H9 (cell line): Measurements from ENCODE around the gene ADAMTSL2. TPM values are rescaled to one million over a fixed set of nuclear protein-coding genes. Genes with fewer than 3 reads are reported as not detected.

Source experiments
- DNase-seq: peaks from one replicate; pipeline ENCODE4 v3.0.0-alpha.2; 2017
- H2AFZ ChIP-seq: one replicate; pipeline ENCODE4 v1.6.1; 2013; ENCODE audit warnings: mild to moderate bottlenecking, low read length, control low read depth, moderate library complexity
- H2AK5ac ChIP-seq: 2 replicates; pipeline ENCODE4 v1.6.1; 2013; ENCODE audit warnings: low read length, control low read depth, mixed read lengths; ENCODE audit not compliant: insufficient read length
- H2BK120ac ChIP-seq: one replicate; pipeline ENCODE4 v1.6.1; 2013; ENCODE audit warnings: low read depth, mild to moderate bottlenecking, low read length, control low read depth, inconsistent platforms; ENCODE audit not compliant: poor library complexity, severe bottlenecking
- H2BK12ac ChIP-seq: 2 replicates; pipeline ENCODE4 v1.6.1; 2013; ENCODE audit warnings: low read length, control low read depth, mixed read lengths, low read depth; ENCODE audit not compliant: insufficient read length
- H2BK15ac ChIP-seq: 2 replicates; pipeline ENCODE4 v1.6.1; 2013; ENCODE audit warnings: low read depth, low read length, control low read depth
- H2BK20ac ChIP-seq: one replicate; pipeline ENCODE4 v1.6.1; 2013; ENCODE audit warnings: low read depth, mild to moderate bottlenecking, low read length, control low read depth, inconsistent platforms; ENCODE audit not compliant: poor library complexity, severe bottlenecking
- H2BK5ac ChIP-seq: 2 replicates; pipeline ENCODE4 v1.6.1; 2013; ENCODE audit warnings: low read length, control low read depth, mixed read lengths; ENCODE audit not compliant: insufficient read length
- H3K14ac ChIP-seq: 2 replicates; pipeline ENCODE4 v1.6.1; 2013; ENCODE audit warnings: low read length, control low read depth; ENCODE audit not compliant: insufficient read depth
- H3K18ac ChIP-seq: 2 replicates; pipeline ENCODE4 v1.6.1; 2013; ENCODE audit warnings: low read depth, mild to moderate bottlenecking, mixed read lengths, low read length, control low read depth; ENCODE audit not compliant: insufficient read length
- H3K23ac ChIP-seq: 2 replicates; pipeline ENCODE4 v1.6.1; 2013; ENCODE audit warnings: low read length, control low read depth, mixed read lengths, low read depth; ENCODE audit not compliant: insufficient read length
- H3K23me2 ChIP-seq: 2 replicates; pipeline ENCODE4 v1.6.1; 2013; ENCODE audit warnings: low read depth, mild to moderate bottlenecking, mixed read lengths, low read length, control low read depth; ENCODE audit not compliant: insufficient read length, poor library complexity, severe bottlenecking
- H3K27ac ChIP-seq: 2 replicates; pipeline ENCODE4 v1.5.1; 2013; ENCODE audit warnings: low read length, control low read depth, mixed read lengths, low read depth; ENCODE audit not compliant: insufficient read length
- H3K27me3 ChIP-seq: 2 replicates; pipeline ENCODE4 v1.6.1; 2013; ENCODE audit warnings: low read length, control low read depth, inconsistent platforms; ENCODE audit not compliant: insufficient read depth
- H3K4ac ChIP-seq: 2 replicates; pipeline ENCODE4 v1.6.1; 2013; ENCODE audit warnings: low read depth, mild to moderate bottlenecking, control low read depth, inconsistent platforms, low read length, moderate library complexity
- H3K4me1 ChIP-seq: 2 replicates; pipeline ENCODE4 v1.6.1; 2013; ENCODE audit warnings: low read length, control low read depth, inconsistent platforms; ENCODE audit not compliant: insufficient read depth
- H3K4me2 ChIP-seq: 2 replicates; pipeline ENCODE4 v1.6.1; 2013; ENCODE audit warnings: low read length, control low read depth, mixed read lengths; ENCODE audit not compliant: insufficient read length, insufficient read depth
- H3K56ac ChIP-seq: 2 replicates; pipeline ENCODE4 v1.6.1; 2013; ENCODE audit warnings: low read depth, mild to moderate bottlenecking, mixed read lengths, low read length, control low read depth; ENCODE audit not compliant: insufficient read length
- H3K79me1 ChIP-seq: 2 replicates; pipeline ENCODE4 v1.6.1; 2013; ENCODE audit warnings: low read depth, mild to moderate bottlenecking, moderate library complexity, low read length, control low read depth, inconsistent platforms; ENCODE audit not compliant: insufficient read depth, poor library complexity, severe bottlenecking
- H3K79me2 ChIP-seq: 2 replicates; pipeline ENCODE4 v1.6.1; 2013; ENCODE audit warnings: low read length, control low read depth, inconsistent platforms; ENCODE audit not compliant: insufficient read depth
- H3K9ac ChIP-seq: 2 replicates; pipeline ENCODE4 v1.6.1; 2013; ENCODE audit warnings: low read length, control low read depth, mixed read lengths; ENCODE audit not compliant: insufficient read length; ENCODE audit errors: extremely low read depth
- H3K9me3 ChIP-seq: one replicate; pipeline ENCODE4 v1.6.1; 2013; ENCODE audit warnings: low read depth, low read length, inconsistent platforms; ENCODE audit not compliant: control insufficient read depth
- H3T11ph ChIP-seq: one replicate; pipeline ENCODE4 v1.6.1; 2013; ENCODE audit warnings: mild to moderate bottlenecking, low read length, control low read depth, inconsistent platforms
- H4K20me1 ChIP-seq: one replicate; pipeline ENCODE4 v1.6.1; 2013; ENCODE audit not compliant: control insufficient read depth, insufficient read length, insufficient read depth
- H4K5ac ChIP-seq: 2 replicates; pipeline ENCODE4 v1.6.1; 2013; ENCODE audit warnings: low read depth, mild to moderate bottlenecking, mixed read lengths, low read length, control low read depth; ENCODE audit not compliant: insufficient read length
- H4K8ac ChIP-seq: replicated peaks from 2 replicates; pipeline ENCODE4 v1.6.1; 2013; ENCODE audit warnings: low read length, control low read depth, mixed read lengths, low read depth; ENCODE audit not compliant: insufficient read length
- H4K91ac ChIP-seq: 2 replicates; pipeline ENCODE4 v1.6.1; 2013; ENCODE audit warnings: low read depth, mild to moderate bottlenecking, moderate library complexity, mixed read lengths, low read length, control low read depth; ENCODE audit not compliant: insufficient read length
- H3K27ac Mint-ChIP-seq, 3 experiments: 2 replicates in 2 of 3; 3 replicates in 1 of 3; pipeline ENCODE4 v1.8.0; 2020 to 2021; ENCODE audit warnings: mixed read lengths in 3 of 3, mild to moderate bottlenecking in 1 of 3, moderate library complexity in 1 of 3
- H3K27me3 Mint-ChIP-seq: 2 replicates; pipeline ENCODE4 v1.8.0; 2021; ENCODE audit warnings: low read depth, mild to moderate bottlenecking, moderate library complexity, mixed read lengths
- H3K36me3 Mint-ChIP-seq, 3 experiments: 2 replicates in 2 of 3; 3 replicates in 1 of 3; pipeline ENCODE4 v1.8.0; 2020 to 2021; ENCODE audit warnings: low read depth in 3 of 3, mixed read lengths in 3 of 3; ENCODE audit not compliant: insufficient read depth in 1 of 3
- H3K4me1 Mint-ChIP-seq, 2 experiments: 2 replicates each; pipeline ENCODE4 v1.8.0; 2020; ENCODE audit warnings: mixed read lengths in 2 of 2
- H3K4me3 Mint-ChIP-seq, 2 experiments: 2 replicates in 1 of 2; 3 replicates in 1 of 2; pipeline ENCODE4 v1.8.0; 2020 to 2021; ENCODE audit warnings: mild to moderate bottlenecking in 2 of 2, mixed read lengths in 2 of 2, moderate library complexity in 1 of 2
- H3K9me3 Mint-ChIP-seq, 2 experiments: 2 replicates in 1 of 2; 3 replicates in 1 of 2; pipeline ENCODE4 v1.8.0; 2020; ENCODE audit warnings: mild to moderate bottlenecking in 2 of 2, mixed read lengths in 2 of 2, moderate library complexity in 1 of 2
- CTCF ChIP-seq: fragments of 200-600 bp; sonication (generic); conservative IDR thresholded peaks from 3 replicates; pipeline ENCODE4 v1.8.0; 2021; ENCODE audit warnings: antibody characterized with exemption, mild to moderate bottlenecking
- WGBS: extraction: QIAGEN DNeasy Blood & Tissue Kit; methylation state at CpG from one replicate; pipeline ENCODE4 v1.1.7; 2013; ENCODE audit warnings: missing lambda C conversion rate, low lambda C conversion rate, mixed read lengths; ENCODE audit not compliant: insufficient read length; ENCODE audit errors: extremely low coverage; 5-methylcytosine and 5-hydroxymethylcytosine counted together
- total RNA-seq: library from RNA; stranded (reverse); gene quantifications from 2 replicates; pipeline ENCODE4 v1.2.1, GENCODE V29; 2021

ADAMTSL2 gene
- total RNA-seq, 1 experiment from 2014 or later: 0.61 TPM

- no peak for DNase-seq
- Histone ChIP-seq H2BK120ac (no peak overlapping the region), H3K79me1 (no peaks in the 10 kb centered on the region), H2BK12ac (no peak overlapping the region), H3K18ac (no peak overlapping the region), H2BK5ac (no peak overlapping the region), H3K9me3 (no peaks in the 10 kb centered on the region), H3K14ac (no peak overlapping the region; the same call in 1 of the 2 replicates), H3K9ac (no peak overlapping the region), H3K27ac (no peak overlapping the region), H3K23ac (no peak overlapping the region), H2BK15ac (no peak overlapping the region), H4K20me1 (no peaks in the 10 kb centered on the region), H3K4me1 (no peaks in the 10 kb centered on the region), H4K91ac (no peak overlapping the region), H4K8ac (no peak overlapping the region), H3T11ph (no peak overlapping the region), H3K79me2 (no peaks in the 10 kb centered on the region), H2BK20ac (no peak overlapping the region), H2AFZ (no peak overlapping the region), H3K56ac (no peak overlapping the region), H3K27me3 (no peaks in the 10 kb centered on the region), H3K4me2 (no peak overlapping the region), H3K23me2 (no peaks in the 10 kb centered on the region), H4K5ac (no peak overlapping the region), H3K4ac (no peak overlapping the region), H2AK5ac (no peak overlapping the region)
- no peak for TF ChIP-seq CTCF
- Mint-ChIP-seq H3K27ac (no peak overlapping the region; a peak in 1 of 7 replicates), H3K36me3 (peaks cover 0 to 10% (median 4%) of the 10 kb centered on the region in 3 experiments; a peak in 3 of 7 replicates), H3K9me3 (peaks cover 13% of the 10 kb centered on the region in 2 experiments), H3K4me3 (no peak overlapping the region), H3K27me3 (peaks cover 16% of the 10 kb centered on the region), H3K4me1 (no peaks in the 10 kb centered on the region)
- WGBS: no CpG with 5 or more reads among the region's 35 CpGs
These were observed 37.4 kb upstream of the ADAMTSL2 start for GRCh38 chr9:133496861-133497842.
